WI38 (cell line): ENCODE data around the gene DYNLL2.

Experiments
- H3K4me3 ChIP-seq: 2 replicates; pipeline ENCODE4 v1.5.1; 2011; ENCODE audit warnings: low read depth, mild to moderate bottlenecking, control low read depth, low read length
- TF ChIP-seq, protein P1 (sequence below): IDR thresholded peaks from 2 replicates; pipeline ENCODE4 v1.5.1; 2012; ENCODE audit warnings: low read depth, mild to moderate bottlenecking, control low read depth, low read length

The DYNLL2 gene

DNA sequence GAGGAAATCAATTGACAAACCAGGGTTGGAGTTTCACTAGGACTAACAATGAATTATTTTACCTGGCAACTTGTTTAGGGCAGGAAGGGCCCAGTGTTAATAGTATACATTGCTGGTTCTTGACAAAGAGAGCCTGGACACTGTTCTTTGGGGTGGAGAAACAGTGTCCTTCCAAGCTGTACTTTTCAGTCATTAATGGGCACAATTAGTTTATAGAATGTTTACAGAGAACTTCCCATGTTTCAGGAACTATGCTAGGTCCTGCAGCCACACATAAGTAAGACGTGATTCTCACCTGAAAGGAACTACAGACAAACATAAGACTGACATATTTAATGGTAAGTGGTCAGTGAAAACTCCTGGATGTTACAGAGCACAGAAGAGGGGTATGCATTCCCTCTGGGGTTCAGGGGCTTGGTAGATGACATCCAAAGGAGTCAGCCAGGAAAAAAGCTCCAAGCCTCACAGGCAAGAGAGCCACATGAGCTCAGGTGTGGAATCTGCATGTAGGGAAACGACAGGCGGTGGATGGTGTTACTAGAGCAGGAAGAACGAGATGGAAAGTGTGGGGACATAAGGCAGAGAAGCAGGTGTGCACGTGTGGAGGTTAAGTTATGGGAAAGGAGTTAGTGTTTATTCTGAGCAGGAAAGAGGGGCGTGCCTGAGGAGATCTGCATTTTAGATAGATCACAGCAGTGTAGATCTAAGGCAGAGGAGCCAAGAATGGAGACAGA lies 3.8 kb upstream of the DYNLL2 start:
- TF ChIP-seq, protein P1, sequence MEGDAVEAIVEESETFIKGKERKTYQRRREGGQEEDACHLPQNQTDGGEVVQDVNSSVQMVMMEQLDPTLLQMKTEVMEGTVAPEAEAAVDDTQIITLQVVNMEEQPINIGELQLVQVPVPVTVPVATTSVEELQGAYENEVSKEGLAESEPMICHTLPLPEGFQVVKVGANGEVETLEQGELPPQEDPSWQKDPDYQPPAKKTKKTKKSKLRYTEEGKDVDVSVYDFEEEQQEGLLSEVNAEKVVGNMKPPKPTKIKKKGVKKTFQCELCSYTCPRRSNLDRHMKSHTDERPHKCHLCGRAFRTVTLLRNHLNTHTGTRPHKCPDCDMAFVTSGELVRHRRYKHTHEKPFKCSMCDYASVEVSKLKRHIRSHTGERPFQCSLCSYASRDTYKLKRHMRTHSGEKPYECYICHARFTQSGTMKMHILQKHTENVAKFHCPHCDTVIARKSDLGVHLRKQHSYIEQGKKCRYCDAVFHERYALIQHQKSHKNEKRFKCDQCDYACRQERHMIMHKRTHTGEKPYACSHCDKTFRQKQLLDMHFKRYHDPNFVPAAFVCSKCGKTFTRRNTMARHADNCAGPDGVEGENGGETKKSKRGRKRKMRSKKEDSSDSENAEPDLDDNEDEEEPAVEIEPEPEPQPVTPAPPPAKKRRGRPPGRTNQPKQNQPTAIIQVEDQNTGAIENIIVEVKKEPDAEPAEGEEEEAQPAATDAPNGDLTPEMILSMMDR: no peak
- H3K4me3 ChIP-seq: no peak overlapping the region

DNA sequence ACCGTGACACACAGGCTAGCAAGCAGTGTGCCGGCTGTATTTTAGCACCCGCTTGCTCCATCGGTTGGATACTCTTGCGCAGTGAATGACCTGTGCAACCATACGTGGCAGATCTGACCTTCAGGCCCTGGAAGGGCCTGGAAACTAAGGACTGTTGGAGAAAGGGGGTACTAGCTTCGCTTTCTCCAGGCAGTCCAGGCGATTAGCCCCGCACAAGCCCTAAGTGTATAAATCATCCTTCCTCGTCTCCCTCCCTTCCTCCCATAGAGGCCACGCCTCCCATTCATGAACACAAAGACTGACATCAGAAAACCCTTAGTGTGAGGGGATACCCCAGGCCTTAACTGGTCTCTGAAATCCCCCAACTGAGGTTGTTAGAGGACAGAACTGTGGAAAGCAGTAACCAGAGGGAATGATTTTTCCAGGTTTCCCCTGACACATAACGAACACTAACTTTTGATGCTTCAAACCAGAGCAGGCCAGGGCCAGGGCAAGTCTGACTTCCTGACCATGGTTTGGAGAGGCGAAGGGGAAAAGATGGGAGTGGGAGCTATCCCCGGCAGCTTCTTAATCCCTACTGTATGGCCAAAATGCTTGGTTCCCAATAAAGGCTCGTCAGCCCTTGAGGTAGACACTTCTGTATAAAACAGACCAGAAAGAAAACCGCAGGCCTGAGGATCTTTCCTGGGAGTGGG lies 1.4 kb upstream of the DYNLL2 start:
- no peak overlapping the region for H3K4me3 ChIP-seq
- TF ChIP-seq, protein P1: no peak

DNA sequence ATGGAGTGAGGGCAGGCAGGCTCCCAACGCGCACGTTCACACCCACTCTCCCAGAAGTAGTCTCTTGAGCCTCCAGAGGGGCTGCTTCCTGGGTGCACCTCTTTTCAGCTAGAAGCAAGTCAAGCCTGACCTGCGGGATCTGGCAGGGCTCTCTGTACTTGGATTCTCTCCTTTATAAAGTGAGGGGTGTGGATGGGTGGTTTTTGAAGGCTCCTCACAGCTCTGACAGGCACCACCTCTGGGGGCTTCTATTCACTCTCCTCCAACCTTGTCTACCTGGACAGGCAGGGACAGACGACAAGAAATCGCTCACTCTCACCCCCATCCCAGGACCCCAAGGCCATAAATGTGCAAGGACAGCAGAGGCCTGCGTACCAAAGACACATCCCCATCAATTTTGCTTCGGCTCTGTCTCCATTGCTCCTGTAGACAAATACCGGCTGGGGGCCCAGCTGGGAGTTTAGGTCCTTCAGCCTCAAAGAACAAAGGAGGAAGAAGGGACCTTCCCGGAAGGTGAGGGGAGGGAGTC lies 814 bp upstream of the DYNLL2 start:
- no peak overlapping the region for H3K4me3 ChIP-seq

DNA sequence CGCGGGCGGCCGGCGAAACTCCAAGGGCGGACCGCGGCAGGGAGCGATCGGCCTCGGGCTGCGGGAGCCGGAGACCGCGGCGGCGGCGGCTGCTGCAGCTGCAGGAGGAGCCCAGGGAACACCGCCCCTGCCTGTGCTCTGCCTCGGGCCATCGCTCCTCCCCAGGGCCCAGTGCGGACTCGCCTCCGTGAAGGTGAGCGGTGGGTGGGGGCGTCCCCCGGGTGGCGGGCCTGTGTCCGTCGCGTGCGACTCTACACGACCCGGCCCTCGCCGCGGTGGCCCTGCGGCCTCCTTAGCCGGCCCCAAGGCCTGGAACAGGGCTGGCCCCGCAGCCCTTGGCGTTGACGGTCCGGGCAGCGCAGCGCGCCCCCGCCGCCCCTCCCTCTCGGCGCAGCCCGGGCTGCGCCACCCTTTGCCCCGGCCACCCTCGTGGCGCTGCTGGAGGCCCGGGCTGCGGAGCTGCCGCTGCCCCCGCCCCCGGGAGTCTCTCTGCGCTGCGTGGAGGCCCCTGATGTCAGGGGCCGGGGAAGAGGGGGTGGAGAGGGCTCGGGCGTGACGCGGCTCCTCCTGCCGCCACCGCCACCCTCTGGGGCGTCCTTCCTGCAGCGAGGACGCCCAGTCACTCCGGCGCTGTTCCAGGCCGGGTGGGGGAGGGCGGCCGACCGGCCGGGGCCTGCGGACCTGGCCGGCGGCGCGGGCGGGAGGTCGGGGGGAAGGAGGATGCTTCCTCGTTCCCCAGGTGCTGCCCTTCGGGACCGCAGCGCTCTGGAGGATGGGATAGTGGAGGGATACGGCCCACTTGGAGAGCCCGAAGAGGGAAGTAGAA lies 485 bp downstream of the DYNLL2 start:
- TF ChIP-seq, protein P1: no peak
- peak overlapping the region; percentile 87 for H3K4me3 ChIP-seq

More for the DNA sequence above, 814 bp upstream of the DYNLL2 start:
- TF ChIP-seq, protein P1: no peak

DNA sequence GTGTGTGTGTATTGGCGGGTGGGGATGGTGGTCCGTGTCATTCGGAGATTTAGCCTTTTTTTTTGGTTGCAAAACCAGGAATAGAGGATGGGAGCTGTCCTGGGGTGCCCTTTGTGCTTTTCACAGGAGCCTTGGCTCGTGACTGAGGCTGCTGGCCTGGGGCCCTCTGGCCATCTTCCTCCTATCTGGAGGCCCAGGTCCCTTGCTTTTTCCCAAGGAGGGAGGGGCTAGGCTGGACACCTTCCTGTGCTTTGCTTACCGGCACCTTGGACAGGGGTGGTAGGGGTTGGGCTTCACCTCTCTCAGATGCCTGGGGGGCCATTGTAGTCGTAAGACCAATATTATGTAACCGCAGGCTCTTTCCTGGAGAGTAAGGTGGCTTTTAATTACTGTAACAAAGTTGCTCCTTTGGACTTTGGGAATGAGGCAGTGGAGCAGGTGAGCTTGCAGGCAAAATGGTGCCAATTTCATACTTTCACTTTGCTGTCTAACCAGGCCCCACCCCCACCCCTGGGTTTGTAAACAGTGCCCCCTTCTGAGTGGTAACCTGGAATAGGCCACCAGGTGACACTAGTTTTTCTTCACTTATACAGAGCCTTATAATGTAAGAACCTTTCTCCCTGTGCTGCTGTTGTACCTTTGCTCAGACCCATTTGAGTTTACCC lies 1.2 kb downstream of the DYNLL2 start:
- TF ChIP-seq, protein P1: no peak
- peak overlapping the region; percentile 87 for H3K4me3 ChIP-seq

DNA sequence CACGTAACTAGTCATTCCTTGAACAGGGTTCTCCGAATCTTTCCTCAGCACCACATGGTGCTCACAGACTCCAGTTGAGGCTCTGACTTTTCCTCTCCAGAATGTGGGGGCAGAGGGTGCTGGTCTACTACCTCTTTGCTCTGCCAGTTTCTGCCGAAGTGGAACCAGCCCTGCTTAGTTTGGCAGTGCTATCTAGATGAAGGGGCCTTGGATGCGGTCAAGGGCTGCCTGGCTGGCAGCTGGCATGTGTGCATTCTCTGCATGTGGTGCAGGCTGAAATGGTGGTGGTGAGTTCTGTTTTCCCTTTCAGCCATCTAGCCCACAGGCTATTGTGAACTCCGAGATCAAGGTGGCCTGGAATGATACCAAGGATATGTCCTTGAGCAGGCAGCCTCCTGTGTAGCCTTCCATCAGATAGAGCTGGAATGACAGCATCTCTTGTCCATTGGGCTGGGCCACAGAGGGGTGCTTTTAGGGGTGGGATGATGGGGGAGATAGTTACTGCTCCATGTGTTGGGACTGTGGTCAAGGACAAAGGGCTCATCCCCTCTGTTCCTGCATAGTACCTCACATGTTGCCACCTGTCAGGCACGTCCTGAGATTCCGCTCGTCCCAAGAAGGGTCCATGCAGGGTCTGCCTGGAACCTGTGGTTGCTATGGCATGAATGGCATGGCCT lies 2.0 kb downstream of the DYNLL2 start:
- TF ChIP-seq, protein P1: no peak
- H3K4me3 ChIP-seq: peak overlapping the region; percentile 87
